NCI-H774 (cell line): ENCODE measurements around the gene MFSD6L.

Experiments
- DNase-seq: peaks from one replicate; lab custom pipeline; 2025; lab: John Stamatoyannopoulos, UW

MFSD6L gene

DNA sequence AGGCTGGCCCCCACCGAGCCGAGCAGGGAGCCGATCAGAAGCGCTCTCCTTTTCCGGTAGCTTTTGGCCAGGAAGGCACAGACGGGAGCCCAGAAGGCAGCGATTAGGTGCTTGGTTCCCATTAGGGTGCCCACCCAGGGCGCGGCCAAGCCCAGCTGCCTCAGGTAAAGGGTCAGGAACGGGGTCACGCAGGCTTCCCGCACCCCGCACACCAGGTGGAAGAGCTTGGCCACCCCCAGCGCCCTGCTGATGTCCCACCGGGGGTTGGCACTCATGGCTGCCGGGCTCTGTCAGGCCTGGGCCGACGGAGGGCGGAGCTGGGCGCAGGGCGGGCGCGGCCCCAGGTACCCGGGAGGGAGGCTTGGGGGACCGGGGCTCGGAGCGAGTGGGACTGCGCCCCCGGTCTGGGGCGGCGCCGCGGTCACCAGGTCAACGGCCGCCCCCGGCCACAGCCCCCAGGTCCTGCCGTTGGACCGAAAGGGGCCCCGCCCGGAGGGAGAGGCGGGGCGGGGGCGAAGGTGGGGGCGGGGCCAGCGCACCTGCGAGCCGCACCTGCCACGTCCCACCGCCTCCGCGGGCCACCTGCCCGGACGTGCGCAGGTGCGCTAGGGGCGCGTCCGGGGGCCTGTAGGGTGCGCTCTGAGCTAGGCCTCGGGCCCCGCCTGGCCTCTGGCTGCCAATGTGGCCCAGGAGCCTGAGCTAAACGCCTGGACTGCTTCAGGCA lies at the start of gene MFSD6L:
TSS of gene MFSD6L (minus strand) at position 520 of the 724 bp plus-strand sequence. CDS start at position 275, 245 bp downstream.
- peak; percentile 55 for DNase-seq

- DNase-seq = no peak
Observed at GRCh38 chr17:8847891-8848290, 48.7 kb upstream of the MFSD6L start.

GRCh38 chr17:8846768-8847211 lies 47.6 kb upstream of the MFSD6L start:
- DNase-seq = no peak

- no peak for DNase-seq
Observed at GRCh38 chr17:8844229-8845218, 45.4 kb upstream of the MFSD6L start.

GRCh38 chr17:8843344-8843743 lies 44.2 kb upstream of the MFSD6L start:
- DNase-seq = no peak

GRCh38 chr17:8841844-8842243 lies 42.7 kb upstream of the MFSD6L start:
- no peak for DNase-seq

DNA sequence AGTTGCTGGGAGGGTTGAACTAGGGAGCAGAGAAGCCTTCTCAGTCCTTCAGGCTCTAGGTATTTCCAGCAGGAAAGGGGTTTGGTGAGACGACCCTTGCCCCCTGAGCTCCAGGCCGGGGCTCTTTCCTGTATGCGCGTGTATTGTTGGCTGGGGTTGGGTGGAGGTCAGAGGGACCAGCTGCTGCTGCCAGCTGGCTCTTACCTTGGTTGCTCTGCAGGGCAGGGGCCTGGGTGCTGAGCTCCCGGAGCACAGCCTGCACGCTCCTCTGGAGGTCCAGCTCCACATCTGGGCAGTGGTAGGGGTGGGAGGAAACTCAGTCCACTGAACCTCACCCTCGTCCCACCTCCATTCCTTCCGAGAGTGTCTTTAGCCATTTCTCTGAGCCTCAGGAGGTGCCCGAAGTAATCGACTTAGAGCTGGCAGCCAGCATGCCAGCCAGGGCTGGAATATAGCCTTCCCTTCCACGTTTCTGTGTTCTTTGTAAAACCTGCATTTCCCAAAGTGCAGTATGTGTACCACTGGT lies 40.3 kb upstream of the MFSD6L start:
- no peak for DNase-seq

DNA sequence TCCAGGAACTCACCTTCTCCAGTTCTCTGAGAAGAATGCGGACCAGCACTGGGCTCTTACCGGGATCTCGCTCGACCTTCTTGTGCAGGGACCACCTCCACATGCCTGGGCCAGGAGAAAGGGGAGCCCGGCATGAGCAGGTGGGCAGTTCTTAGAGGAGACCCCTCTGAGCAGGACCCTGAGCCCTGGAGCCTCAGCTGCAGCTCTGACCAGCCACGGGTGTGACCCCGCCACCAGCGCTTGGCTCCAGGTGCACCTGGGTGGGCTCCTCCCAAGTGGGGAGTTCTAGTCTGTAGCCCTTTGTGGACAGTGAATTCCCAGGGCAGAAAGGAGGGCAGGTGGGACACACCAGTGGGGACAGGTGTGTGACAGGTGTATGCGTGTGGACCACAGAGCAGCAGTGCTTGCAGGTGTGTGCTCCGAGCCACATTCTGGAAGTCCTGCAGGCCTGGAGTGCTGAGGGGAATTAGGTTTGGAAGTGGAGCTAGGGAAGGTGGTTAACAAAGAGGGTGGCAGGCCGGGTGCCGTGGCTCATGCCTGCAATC lies 39.5 kb upstream of the MFSD6L start:
- DNase-seq = no peak

DNA sequence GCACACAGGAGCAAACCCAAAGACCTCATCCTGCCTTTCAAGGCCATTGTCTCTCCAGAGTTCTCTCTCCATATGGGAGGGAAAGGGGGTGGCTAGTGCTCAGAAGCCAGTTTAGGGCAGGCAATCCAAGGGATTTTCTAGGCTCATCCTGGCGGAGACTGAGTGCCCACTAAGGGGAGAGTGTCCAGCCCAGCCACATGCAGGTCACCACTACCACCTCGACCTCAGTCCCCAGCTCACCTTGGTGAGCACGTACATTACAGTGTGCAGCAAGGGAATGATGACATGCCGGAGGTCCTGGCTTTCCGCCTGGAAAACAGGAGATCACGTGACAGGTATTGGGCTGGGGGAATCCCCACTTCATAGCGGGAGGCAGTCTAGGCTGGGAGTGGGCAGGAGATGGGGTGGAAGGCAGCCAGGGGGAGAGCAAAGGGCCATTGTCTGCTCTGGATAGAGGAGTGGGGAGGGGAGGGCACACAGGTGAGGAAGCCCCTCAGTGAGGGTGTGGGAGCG lies 38.5 kb upstream of the MFSD6L start:
- DNase-seq = no peak

DNA sequence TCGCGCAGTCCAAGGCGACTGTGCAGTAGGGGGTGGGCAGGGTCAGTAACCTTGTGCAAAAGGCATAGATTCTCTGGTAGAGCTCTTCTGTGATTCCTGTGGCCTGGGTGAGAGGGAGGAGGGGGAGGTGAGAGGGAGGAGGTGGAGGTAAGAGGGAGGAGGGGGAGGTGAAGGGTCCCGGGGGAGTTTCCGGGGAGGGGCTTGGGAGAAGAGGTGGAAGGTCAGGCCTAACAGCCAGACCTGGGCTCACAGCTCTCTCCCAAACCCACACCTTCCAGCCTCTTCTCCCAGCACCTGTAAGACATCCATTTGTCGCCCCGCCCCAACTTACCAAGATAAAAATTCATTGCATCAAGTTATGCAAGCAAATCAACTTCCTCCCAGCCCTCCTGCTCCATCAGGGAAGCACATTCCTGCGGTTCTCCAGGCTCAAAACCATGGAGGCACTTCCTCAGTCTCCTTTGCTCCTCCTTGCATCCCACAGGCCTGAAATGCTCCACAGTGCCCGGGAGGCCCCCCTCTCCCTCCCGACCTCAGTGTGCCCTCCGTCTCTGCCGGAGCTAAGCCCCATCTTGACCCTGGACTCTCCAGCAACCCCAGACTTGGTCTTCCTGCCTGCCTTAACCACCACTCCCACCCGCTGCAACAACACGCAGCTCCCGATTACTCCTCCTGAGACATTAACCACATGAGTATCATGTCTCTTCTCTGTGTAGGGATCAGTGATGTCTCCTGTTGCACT lies 37.8 kb upstream of the MFSD6L start:
- DNase-seq = no peak

DNA sequence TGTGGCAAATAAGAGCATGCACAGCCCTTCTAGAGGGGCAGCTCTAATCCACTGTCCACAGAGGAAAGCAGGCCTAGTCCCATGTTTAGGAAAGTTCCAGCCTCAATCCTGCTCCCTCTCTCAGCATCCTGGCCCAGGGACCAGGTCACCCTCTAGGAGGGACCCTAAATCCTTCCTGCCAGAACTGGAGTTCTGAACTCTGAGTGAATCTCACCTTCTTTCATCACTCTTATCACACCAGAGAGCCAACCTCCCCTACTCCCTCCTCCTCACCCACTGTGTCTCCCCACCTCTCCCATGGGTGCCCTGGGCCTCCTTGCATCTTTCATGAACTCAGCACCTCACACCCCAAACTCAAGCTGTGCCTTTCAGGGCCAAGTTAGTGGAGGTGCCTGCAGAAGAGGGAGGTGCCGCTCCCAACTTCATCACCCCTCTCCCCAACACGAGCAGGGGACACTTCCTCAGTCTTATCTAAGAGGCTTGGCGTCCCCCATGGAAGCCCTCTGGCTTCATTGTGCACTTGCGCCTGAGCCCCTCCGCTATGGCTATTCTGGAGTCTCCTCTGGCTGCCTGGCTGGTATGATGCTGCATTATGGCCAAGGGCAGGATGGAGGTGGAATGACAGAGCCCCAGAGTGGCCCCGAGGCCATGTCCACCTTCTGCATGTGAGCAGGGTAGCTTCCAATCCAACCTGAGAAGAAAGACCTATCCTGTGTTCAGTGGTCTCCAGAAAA lies 36.6 kb upstream of the MFSD6L start:
- no peak for DNase-seq

DNA sequence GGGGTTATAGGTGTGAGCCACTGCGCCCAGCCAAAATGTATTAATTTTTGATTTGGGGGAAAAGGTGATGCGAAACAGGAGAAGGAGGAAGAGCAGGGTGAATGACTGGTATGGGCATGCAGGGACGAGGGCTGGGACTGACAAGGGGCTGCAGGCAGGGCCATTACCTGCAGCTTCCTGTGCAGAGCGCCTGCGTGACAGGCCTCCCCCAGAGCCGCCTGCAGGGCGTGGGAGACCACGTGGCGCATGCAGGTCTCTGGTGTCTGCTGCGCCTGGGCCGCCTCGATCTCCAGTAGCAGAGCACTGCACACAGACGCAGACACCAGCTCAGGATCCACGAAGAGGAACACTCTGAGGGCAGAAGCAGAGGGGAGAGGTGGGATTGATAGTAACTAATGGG lies 35.9 kb upstream of the MFSD6L start:
- DNase-seq = no peak

DNA sequence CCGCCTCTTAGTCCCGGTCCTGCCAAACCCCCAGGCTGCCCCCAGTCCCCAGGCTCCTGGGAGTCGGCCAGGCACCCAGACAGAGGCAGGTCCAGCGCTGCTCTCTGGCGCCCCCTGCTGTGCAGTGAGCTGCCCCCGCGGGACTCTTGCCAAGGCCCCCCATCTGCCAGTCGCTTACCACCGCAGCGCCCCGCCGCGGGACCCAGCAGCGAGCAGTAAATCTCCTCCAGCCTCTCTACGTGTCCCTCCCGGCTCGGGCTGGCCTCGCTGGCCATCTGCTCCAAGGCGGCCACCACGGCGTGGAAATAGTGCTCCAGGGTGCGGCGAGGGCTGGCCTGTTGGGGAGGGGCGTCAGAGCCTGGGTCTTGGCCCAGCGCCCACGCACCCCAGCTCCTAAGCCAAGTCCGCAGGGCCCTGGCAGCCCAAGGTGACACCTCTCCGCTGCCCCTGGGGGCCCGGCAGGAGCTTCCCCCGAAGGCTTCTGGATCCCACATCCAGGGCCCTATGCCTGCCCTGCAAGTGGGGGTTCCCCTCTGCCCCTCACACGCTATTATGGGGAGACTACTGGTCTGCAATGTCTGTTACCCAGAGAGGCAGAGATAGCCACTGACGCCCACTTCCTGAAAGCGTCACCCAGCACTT lies 33.7 kb upstream of the MFSD6L start:
- DNase-seq = peak; percentile 0

DNA sequence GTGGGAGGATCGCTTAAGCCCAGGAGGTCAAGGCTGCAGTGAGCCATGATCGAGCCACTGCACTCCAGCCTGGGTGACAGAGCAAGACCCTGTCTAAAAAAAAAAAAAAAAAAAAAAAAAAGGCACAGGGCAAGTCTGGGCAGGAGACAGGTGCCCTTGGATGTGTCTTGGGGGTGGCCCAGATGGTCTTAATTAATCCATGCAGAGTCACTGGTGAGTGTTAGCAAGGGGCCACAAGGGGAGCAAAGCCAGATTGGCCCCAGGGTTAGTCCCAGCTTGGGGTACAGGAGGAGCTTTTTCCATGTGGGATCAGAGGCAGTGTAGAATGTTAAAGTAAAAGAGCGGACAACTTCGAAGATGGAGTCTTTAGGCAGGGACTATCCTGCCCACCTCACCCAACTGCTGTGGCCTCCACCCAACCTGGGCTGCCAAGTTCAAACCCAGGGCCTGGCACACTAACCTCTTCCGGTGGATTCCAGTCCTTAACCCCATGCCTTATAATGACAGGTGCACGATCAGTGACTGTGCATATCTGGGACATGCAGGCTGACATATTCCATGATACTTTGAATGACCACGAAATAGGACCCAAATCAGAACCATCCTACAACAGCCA lies 32.2 kb upstream of the MFSD6L start:
- DNase-seq = no peak

- DNase-seq = no peak
Observed at GRCh38 chr17:8830141-8830540, 31.0 kb upstream of the MFSD6L start.

- no peak for DNase-seq
Observed at GRCh38 chr17:8829036-8829941, 30.1 kb upstream of the MFSD6L start.

- DNase-seq = no peak
Observed at GRCh38 chr17:8828517-8828875, 29.3 kb upstream of the MFSD6L start.

GRCh38 chr17:8826808-8827435 lies 27.8 kb upstream of the MFSD6L start:
- DNase-seq = no peak
